Osteocyte (in vitro differentiated cells): ENCODE measurements around the gene TNNC1. TPM values are rescaled to one million over a fixed set of nuclear protein-coding genes. Genes with fewer than 3 reads are reported as not detected.

Experiments used
- DNase-seq: peaks from one replicate; pipeline ENCODE4 v3.0.0; 2021; ENCODE audit warnings: mixed read lengths; ENCODE audit not compliant: unreplicated experiment; ENCODE audit errors: extremely low spot score
- H3K27ac Mint-ChIP-seq: one replicate; pipeline ENCODE4 v1.8.0; 2021; ENCODE audit warnings: mild to moderate bottlenecking, mixed read lengths; ENCODE audit not compliant: unreplicated experiment
- H3K27me3 Mint-ChIP-seq: one replicate; pipeline ENCODE4 v1.8.0; 2021; ENCODE audit warnings: mixed read lengths; ENCODE audit not compliant: unreplicated experiment
- H3K36me3 Mint-ChIP-seq: one replicate; pipeline ENCODE4 v1.8.0; 2021; ENCODE audit warnings: mixed read lengths; ENCODE audit not compliant: unreplicated experiment
- H3K4me1 Mint-ChIP-seq: one replicate; pipeline ENCODE4 v1.8.0; 2021; ENCODE audit warnings: mixed read lengths; ENCODE audit not compliant: unreplicated experiment
- H3K4me3 Mint-ChIP-seq: one replicate; pipeline ENCODE4 v1.8.0; 2021; ENCODE audit warnings: mild to moderate bottlenecking, moderate library complexity, mixed read lengths; ENCODE audit not compliant: unreplicated experiment
- H3K9me3 Mint-ChIP-seq: one replicate; pipeline ENCODE4 v1.8.0; 2021; ENCODE audit warnings: mixed read lengths; ENCODE audit not compliant: unreplicated experiment
- CTCF ChIP-seq: fragments of 200-600 bp; sonication (generic); IDR thresholded peaks from 2 replicates; pipeline ENCODE4 v1.5.0; 2021; ENCODE audit warnings: antibody characterized with exemption, mild to moderate bottlenecking, moderate library complexity
- total RNA-seq: library from RNA; stranded (reverse); gene quantifications from 2 replicates; pipeline ENCODE4 v1.2.1, GENCODE V29; 2021

Gene TNNC1
- total RNA-seq, 1 donor from 2014 or later, result not detected

DNA sequence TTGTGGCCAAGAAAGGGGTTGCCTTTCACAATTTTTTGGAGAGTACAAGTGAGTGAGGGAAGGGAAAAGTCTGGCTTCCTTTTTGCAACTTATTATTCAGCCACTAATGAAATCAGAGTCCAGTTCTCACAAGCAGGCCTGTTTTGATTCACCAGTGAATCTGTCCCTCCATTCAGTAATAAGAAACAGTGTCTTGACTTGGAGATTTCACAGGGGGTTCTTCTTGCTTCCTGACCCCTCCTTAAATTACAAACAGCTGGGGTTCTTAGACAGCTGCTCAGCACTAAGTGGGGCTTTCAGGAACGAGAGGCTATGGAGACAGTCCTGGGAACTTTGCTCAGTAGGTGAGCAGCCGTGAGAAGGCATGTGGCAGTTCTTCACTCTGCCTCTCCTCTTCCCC is 33.5 kb downstream of the TNNC1 start:
- no peak overlapping the region for H3K27ac Mint-ChIP-seq
- no peak for TF ChIP-seq CTCF
- no peak for DNase-seq
- no peaks in the 10 kb centered on the region for H3K4me1 Mint-ChIP-seq
- H3K9me3 Mint-ChIP-seq, result no peaks in the 10 kb centered on the region
- no peaks in the 10 kb centered on the region for H3K27me3 Mint-ChIP-seq
- H3K36me3 Mint-ChIP-seq, result peaks cover 4% of the 10 kb centered on the region
- no peak overlapping the region for H3K4me3 Mint-ChIP-seq

DNA sequence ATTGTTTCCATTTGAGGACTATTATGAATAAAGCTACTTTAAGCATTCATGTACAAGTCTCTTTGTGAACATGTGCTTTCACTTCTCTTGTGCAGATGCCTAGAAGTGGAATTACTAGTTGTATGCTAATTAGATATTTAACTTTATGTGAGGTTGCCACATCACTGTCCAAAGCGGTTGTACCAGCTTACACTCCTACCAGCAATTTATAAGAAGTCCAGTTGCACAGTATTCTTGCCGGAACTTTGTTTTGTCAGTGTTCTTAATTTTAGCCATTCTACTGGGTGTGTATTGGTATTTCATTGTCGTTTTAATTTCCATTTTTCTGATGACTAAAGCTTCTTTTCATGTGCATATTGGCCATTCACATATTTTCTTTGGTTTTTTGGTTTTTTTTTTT is 38.0 kb downstream of the TNNC1 start:
- no peak for TF ChIP-seq CTCF
- Mint-ChIP-seq H3K4me3 (no peak overlapping the region), H3K9me3 (no peaks in the 10 kb centered on the region)

DNA sequence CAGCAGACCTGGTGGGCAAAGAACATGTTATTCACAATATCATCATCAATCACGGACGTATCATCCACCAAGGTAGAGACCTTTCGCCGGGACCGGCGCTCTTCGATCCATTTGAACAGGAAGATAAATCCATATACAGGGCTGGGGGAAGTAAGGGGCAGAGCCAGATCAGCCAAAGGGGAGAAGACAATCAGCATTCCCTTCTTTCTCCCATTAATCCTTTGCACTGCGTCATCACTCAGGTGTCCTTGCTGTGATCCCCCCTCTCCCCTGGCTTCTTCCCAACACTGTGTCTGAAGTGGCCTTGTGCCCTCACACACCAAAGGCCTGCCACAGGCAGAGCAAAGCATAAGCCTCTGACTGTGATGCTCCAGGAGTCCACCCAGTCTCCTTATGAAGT is 45.4 kb downstream of the TNNC1 start:
- H3K9me3 Mint-ChIP-seq, result no peaks in the 10 kb centered on the region
- peaks cover 17% of the 10 kb centered on the region for H3K36me3 Mint-ChIP-seq
- no peaks in the 10 kb centered on the region for H3K27me3 Mint-ChIP-seq
- H3K27ac Mint-ChIP-seq, result peak overlapping the region; percentile 9
- H3K4me3 Mint-ChIP-seq, result peak overlapping the region; percentile 81
- H3K4me1 Mint-ChIP-seq, result peaks cover 36% of the 10 kb centered on the region
- DNase-seq, result no peak
- no peak for TF ChIP-seq CTCF

More for the DNA sequence above, 38.0 kb downstream of the TNNC1 start:
- no peak for DNase-seq
- peaks cover 6% of the 10 kb centered on the region for H3K36me3 Mint-ChIP-seq
- no peaks in the 10 kb centered on the region for H3K27me3 Mint-ChIP-seq
- no peak overlapping the region for H3K27ac Mint-ChIP-seq
- peaks cover 20% of the 10 kb centered on the region for H3K4me1 Mint-ChIP-seq

DNA sequence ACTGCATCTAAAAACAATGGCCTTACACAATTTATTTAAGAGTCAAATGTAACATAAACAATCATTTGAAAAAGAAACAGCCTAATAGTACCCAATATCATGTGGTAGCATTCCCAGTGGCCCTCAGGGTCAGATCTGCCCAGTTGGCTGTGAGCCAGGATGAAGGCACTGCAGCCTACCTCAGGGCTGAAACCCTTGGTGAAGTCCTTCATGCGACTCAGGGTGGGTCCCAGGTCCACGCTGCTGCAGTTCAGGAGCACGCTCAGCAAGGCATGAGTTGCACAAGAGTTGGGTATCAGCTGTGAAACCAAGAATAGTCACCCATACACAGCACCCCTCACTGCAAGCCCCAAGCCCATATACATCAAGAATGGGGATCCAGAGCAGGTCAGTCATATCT is 46.1 kb downstream of the TNNC1 start:
- TF ChIP-seq CTCF, result no peak
- peaks cover 35% of the 10 kb centered on the region for H3K4me1 Mint-ChIP-seq
- H3K27ac Mint-ChIP-seq, result no peak overlapping the region
- H3K4me3 Mint-ChIP-seq, result peak overlapping the region; percentile 81
- peaks cover 24% of the 10 kb centered on the region for H3K36me3 Mint-ChIP-seq
- no peaks in the 10 kb centered on the region for H3K27me3 Mint-ChIP-seq
- no peaks in the 10 kb centered on the region for H3K9me3 Mint-ChIP-seq
- DNase-seq, result no peak

DNA sequence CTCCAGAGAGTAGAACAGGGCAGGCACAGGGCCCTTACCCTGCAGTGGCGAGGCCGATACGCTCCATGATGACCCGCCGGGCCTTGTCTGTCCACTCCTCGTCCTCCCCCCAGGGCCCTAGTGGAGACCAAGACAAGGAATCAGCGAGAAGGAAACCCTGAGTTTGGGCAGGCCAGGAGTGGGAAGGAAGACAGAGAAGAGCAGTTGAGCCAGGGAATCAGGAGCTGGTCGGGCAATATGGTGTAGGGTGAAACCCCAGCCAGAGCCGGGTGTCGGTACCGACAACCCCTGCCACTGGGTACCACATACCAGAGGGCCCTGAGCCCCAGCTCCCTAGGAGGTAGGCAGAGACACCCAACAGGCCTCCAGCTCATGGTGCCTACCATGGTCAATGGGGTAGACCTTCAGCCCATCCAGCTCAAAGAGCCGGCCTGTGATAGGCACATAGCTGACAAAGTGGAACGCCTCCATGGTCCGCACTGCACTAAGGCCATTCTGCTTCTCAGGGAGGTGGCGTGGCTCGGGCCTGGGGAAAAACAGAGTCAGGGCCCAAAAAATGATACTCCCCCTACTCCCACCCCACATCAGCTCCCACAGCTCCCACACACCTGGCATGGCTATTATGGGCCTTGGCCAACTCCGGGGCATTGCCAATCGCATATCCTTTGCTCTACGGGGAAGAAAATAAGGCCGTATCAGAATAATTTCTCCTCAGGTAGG is 46.9 kb downstream of the TNNC1 start:
- peaks cover 27% of the 10 kb centered on the region for H3K4me1 Mint-ChIP-seq
- no peak overlapping the region for H3K27ac Mint-ChIP-seq
- peaks cover 29% of the 10 kb centered on the region for H3K36me3 Mint-ChIP-seq
- no peak for TF ChIP-seq CTCF
- no peaks in the 10 kb centered on the region for H3K9me3 Mint-ChIP-seq
- no peaks in the 10 kb centered on the region for H3K27me3 Mint-ChIP-seq
- no peak overlapping the region for H3K4me3 Mint-ChIP-seq
- DNase-seq, result no peak
